Loucy (cell line): Measurements from ENCODE around the gene BEND5.

Experiments used
- H2AFZ ChIP-seq: fragments of 200-600 bp; sonication (generic); 2 replicates; pipeline ENCODE4 v1.6.0; 2016; ENCODE audit warnings: antibody characterized with exemption, mild to moderate bottlenecking, low read length, moderate library complexity
- H3F3A ChIP-seq: fragments of 200-600 bp; 2 replicates; pipeline ENCODE4 v1.6.0; 2016; ENCODE audit warnings: antibody characterized with exemption, low read depth, mild to moderate bottlenecking
- H3K27me3 ChIP-seq: fragments of 200-600 bp; sonication (generic); 2 replicates; pipeline ENCODE4 v1.6.1; 2014; ENCODE audit warnings: low read length, mild to moderate bottlenecking; ENCODE audit not compliant: insufficient read depth, poor library complexity, severe bottlenecking
- H3K36me3 ChIP-seq: fragments of 200-600 bp; sonication (generic); 2 replicates; pipeline ENCODE4 v1.6.1; 2016; ENCODE audit warnings: low read length; ENCODE audit not compliant: insufficient read depth
- H3K4me1 ChIP-seq: fragments of 200-600 bp; sonication (generic); 2 replicates; pipeline ENCODE4 v1.5.1; 2014; ENCODE audit warnings: low read length, mild to moderate bottlenecking; ENCODE audit not compliant: insufficient read depth, poor library complexity, severe bottlenecking
- H3K4me2 ChIP-seq: fragments of 200-600 bp; sonication (generic); 2 replicates; pipeline ENCODE4 v1.6.0; 2014; ENCODE audit warnings: antibody characterized with exemption, low read length, low read depth, mild to moderate bottlenecking; ENCODE audit not compliant: poor library complexity, severe bottlenecking
- H3K4me3 ChIP-seq: fragments of 200-600 bp; sonication (generic); 2 replicates; pipeline ENCODE4 v1.5.1; 2014; ENCODE audit warnings: low read length, mild to moderate bottlenecking, mixed read lengths; ENCODE audit not compliant: poor library complexity, severe bottlenecking
- H3K79me2 ChIP-seq: fragments of 200-600 bp; sonication (generic); 2 replicates; pipeline ENCODE4 v1.6.1; 2014; ENCODE audit warnings: low read length; ENCODE audit not compliant: insufficient read depth
- H3K9ac ChIP-seq: fragments of 200-600 bp; sonication (generic); 2 replicates; pipeline ENCODE4 v1.6.0; 2014; ENCODE audit warnings: mild to moderate bottlenecking, low read depth, low read length, moderate library complexity; ENCODE audit not compliant: poor library complexity, severe bottlenecking
- H3K9me2 ChIP-seq: fragments of 200-600 bp; sonication (generic); replicated peaks from 2 replicates; pipeline ENCODE4 v1.6.1; 2016; ENCODE audit warnings: low read depth, low read length, mixed read lengths
- H3K9me3 ChIP-seq: fragments of 200-600 bp; sonication (generic); 2 replicates; pipeline ENCODE4 v1.6.1; 2014; ENCODE audit warnings: mild to moderate bottlenecking, antibody characterized with exemption, low read length, low read depth; ENCODE audit not compliant: insufficient read depth
- H4K20me1 ChIP-seq: fragments of 200-600 bp; sonication (generic); 2 replicates; pipeline ENCODE4 v1.6.0; 2014; ENCODE audit warnings: antibody characterized with exemption, low read length, mild to moderate bottlenecking; ENCODE audit not compliant: insufficient read depth, poor library complexity, severe bottlenecking
- CTCF ChIP-seq: fragments of 200-600 bp; sonication (generic); conservative IDR thresholded peaks from 2 replicates; pipeline ENCODE4 v1.5.1; 2014; ENCODE audit warnings: mild to moderate bottlenecking, antibody characterized with exemption, low read length
- EZH2phosphoT487 ChIP-seq: fragments of 200-600 bp; IDR thresholded peaks from 2 replicates; pipeline ENCODE4 v1.6.1; 2018; ENCODE audit warnings: antibody characterized with exemption, mild to moderate bottlenecking, moderate library complexity, borderline replicate concordance

The BEND5 gene

GRCh38 chr1:48726139-48726538 lies 50.6 kb downstream of the BEND5 start:
- Histone ChIP-seq H3K79me2 (no peaks in the 10 kb centered on the region), H3K9ac (no peak overlapping the region), H3K4me1 (no peaks in the 10 kb centered on the region), H3K4me3 (no peak overlapping the region), H3K36me3 (peaks cover 47% of the 10 kb centered on the region; the same call in 1 of the 2 replicates), H3K27me3 (no peaks in the 10 kb centered on the region), H4K20me1 (peaks cover 3% of the 10 kb centered on the region), H3K4me2 (no peak overlapping the region), H2AFZ (no peak overlapping the region), H3F3A (no peaks in the 10 kb centered on the region), H3K9me2 (no peaks in the 10 kb centered on the region), H3K9me3 (no peaks in the 10 kb centered on the region)
- no peak for TF ChIP-seq CTCF
- no peak for TF ChIP-seq EZH2phosphoT487

DNA sequence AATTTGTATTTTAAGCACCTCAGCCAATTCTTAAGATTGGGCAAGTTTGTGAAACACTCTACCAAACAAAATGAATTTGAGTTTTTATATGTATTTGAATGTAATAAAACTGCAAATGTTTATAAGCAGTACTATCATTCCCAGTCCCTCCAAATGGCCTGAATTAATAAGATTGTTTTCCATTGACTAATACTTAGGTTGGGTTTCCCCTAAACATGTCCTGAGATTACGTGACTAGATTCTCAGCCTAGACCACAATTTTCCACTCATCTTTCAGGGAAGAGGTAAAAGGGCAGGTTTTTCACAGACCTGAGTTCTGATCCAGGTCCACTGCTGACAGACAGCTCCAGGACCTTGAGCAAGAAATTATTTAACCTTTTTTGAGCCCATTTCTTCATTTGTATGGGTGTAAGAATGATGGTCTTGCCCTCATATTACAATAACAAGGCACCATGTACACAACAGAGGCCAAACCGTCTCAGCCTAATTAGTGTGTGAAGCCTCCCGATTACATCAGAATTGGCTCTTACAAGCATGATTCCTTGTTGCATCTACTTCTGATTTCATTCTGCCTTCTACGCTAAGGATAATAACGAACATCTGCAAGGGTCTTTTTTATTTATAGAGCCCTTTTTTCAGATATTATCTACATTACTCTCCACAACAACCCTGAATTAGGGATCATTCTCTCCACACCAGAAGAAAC lies 51.2 kb downstream of the BEND5 start:
- peaks cover 3% of the 10 kb centered on the region for H4K20me1 ChIP-seq
- H2AFZ ChIP-seq, result no peak overlapping the region
- H3K27me3 ChIP-seq, result no peaks in the 10 kb centered on the region
- H3F3A ChIP-seq, result no peaks in the 10 kb centered on the region
- no peaks in the 10 kb centered on the region for H3K79me2 ChIP-seq
- no peaks in the 10 kb centered on the region for H3K9me3 ChIP-seq
- H3K9me2 ChIP-seq, result no peaks in the 10 kb centered on the region
- H3K4me1 ChIP-seq, result no peaks in the 10 kb centered on the region
- H3K4me3 ChIP-seq, result no peak overlapping the region
- TF ChIP-seq EZH2phosphoT487 (no peak), CTCF (no peak)
- H3K4me2 ChIP-seq, result no peak overlapping the region
- H3K36me3 ChIP-seq, result peaks cover 40% of the 10 kb centered on the region; the same call in 1 of the 2 replicates
- no peak overlapping the region for H3K9ac ChIP-seq

GRCh38 chr1:48720929-48721328 lies 55.8 kb downstream of the BEND5 start:
- Histone ChIP-seq H3F3A (no peaks in the 10 kb centered on the region), H4K20me1 (no peaks in the 10 kb centered on the region), H3K36me3 (no peaks in the 10 kb centered on the region), H3K9me3 (no peaks in the 10 kb centered on the region), H3K9me2 (no peaks in the 10 kb centered on the region), H3K27me3 (no peaks in the 10 kb centered on the region), H3K4me3 (no peak overlapping the region), H3K79me2 (no peaks in the 10 kb centered on the region), H3K4me2 (no peak overlapping the region), H2AFZ (no peak overlapping the region), H3K4me1 (no peaks in the 10 kb centered on the region), H3K9ac (no peak overlapping the region)
- TF ChIP-seq EZH2phosphoT487, result no peak
- no peak for TF ChIP-seq CTCF
